Measurements from ENCODE around the gene BMPR1B. TPM values are rescaled to one million over a fixed set of nuclear protein-coding genes. Genes with fewer than 3 reads are reported as not detected.

The BMPR1B gene
- total RNA-seq, 4 donors from 2014 or later, result 0.46 to 1.3 (median 0.88) TPM

DNA sequence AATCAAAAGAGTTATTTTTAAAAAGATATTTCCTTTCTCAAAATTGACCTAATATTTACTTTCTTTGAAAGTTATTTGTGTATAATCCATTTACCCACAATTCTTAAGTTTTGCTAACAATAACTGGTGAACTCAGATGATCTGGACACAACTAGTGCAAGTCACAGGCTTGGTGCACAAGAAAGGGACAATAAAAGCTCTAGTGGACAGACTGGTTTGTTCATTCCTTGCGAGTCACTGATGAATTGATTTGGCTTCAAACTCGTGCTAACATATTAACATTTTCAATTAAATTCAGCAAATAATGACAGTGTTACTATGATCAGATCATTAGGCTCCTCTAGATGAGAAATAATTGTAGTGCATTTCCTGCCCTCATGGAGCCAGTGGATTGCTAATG, 169.2 kb downstream of the BMPR1B start:
- intact Hi-C loops (cut with DNase I; ENCODE audit: low total_unique reads), result no loop called here
- no peak for TF ChIP-seq POLR2A (IDR thresholded peaks at IDR 0.05)
- TF ChIP-seq, protein P1, sequence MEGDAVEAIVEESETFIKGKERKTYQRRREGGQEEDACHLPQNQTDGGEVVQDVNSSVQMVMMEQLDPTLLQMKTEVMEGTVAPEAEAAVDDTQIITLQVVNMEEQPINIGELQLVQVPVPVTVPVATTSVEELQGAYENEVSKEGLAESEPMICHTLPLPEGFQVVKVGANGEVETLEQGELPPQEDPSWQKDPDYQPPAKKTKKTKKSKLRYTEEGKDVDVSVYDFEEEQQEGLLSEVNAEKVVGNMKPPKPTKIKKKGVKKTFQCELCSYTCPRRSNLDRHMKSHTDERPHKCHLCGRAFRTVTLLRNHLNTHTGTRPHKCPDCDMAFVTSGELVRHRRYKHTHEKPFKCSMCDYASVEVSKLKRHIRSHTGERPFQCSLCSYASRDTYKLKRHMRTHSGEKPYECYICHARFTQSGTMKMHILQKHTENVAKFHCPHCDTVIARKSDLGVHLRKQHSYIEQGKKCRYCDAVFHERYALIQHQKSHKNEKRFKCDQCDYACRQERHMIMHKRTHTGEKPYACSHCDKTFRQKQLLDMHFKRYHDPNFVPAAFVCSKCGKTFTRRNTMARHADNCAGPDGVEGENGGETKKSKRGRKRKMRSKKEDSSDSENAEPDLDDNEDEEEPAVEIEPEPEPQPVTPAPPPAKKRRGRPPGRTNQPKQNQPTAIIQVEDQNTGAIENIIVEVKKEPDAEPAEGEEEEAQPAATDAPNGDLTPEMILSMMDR (IDR thresholded peaks at IDR 0.05), result no peak
- H3K4me3 ChIP-seq (ENCODE audit: low read depth, poor library complexity, severe bottlenecking), result no peak overlapping the region
- 58 to 62% methylated on average over 2 of the region's 2 CpGs for WGBS, 2 donors
- no peak for DNase-seq (ENCODE audit: low spot score in 2 of 2)

DNA sequence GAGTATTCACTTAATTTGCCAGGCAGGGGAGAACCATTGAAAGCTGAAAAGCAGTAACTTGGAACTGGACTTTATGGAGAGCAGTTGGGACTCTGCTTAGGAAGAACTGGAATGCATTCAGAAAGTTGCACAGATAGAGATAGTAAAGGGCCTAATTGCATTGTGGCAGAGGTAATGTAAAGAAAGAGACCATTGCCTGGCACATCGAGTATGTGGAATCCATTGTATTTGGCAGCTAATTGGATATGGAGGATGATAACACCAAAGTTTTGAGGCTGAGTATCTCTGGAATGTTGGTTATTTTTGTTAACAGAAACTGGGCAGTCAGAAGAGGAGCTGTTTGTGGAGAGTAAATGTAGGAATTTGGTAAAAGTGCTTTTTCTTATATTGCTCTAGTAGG, 169.9 kb downstream of the BMPR1B start:
- intact Hi-C loops (cut with DNase I; ENCODE audit: low total_unique reads), result no loop called here

DNA sequence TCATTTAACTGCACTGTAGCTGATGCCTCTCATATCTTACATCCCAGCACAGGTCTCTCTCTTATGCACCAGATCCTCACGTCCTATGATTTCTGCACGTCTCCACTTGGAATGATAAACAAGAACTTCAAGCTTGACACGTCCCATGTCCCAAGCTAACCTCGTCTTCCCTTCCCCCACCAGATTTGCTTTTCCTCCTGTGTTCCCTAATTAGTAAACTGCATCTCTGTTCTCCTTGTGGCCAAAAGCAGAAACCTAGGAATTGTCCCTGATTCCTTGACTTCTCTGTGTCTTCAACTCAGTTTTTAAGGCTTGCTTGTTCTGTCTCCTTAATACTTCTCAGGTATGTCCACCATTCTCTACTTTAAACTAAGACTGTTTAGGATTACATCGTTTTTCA, 171.9 kb downstream of the BMPR1B start:
- WGBS, 2 donors, result 87 to 89% methylated on average over 5 of the region's 5 CpGs
- TF ChIP-seq POLR2A (IDR thresholded peaks at IDR 0.05), result no peak
- TF ChIP-seq, protein P1 (IDR thresholded peaks at IDR 0.05), result no peak
- H3K4me3 ChIP-seq (ENCODE audit: low read depth, poor library complexity, severe bottlenecking), result no peak overlapping the region
- DNase-seq (ENCODE audit: low spot score in 2 of 2), result no peak
- intact Hi-C loops (cut with DNase I; ENCODE audit: low total_unique reads), result no loop called here

More for the DNA sequence above, 169.9 kb downstream of the BMPR1B start:
- WGBS, 2 donors, result 65 to 83% methylated on average over 1 of the region's 1 CpG
- TF ChIP-seq POLR2A (IDR thresholded peaks at IDR 0.05), result no peak
- TF ChIP-seq, protein P1 (IDR thresholded peaks at IDR 0.05), result no peak
- no peak overlapping the region for H3K4me3 ChIP-seq (ENCODE audit: low read depth, poor library complexity, severe bottlenecking)
- no peak for DNase-seq (ENCODE audit: low spot score in 2 of 2)

DNA sequence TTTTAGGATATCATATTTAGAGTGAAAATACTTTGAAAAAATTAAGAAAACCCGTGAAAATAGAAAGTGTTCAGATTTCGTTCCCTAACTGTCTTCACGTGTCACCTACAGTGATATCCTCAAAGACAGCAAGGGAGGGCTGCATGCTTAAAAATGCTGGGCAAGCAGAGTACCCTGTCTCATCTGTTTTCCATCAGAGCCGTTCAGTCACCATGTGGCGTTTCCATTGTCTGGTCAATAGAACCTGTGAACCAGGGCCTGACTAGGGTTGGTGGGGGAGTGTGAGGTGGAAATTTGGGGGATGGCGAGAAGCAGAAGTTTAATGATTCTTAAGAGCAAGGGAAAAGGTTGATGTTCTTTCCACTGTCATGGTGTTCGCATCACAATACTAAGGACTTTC, 173.9 kb downstream of the BMPR1B start:
- no peak for DNase-seq (ENCODE audit: low spot score in 2 of 2)
- TF ChIP-seq POLR2A (IDR thresholded peaks at IDR 0.05), result no peak
- TF ChIP-seq, protein P1 (IDR thresholded peaks at IDR 0.05), result no peak
- no peak overlapping the region for H3K4me3 ChIP-seq (ENCODE audit: low read depth, poor library complexity, severe bottlenecking)
- WGBS, 2 donors, result 85 to 88% methylated on average over 7 of the region's 7 CpGs
- intact Hi-C loops (cut with DNase I; ENCODE audit: low total_unique reads), result no loop called here

DNA sequence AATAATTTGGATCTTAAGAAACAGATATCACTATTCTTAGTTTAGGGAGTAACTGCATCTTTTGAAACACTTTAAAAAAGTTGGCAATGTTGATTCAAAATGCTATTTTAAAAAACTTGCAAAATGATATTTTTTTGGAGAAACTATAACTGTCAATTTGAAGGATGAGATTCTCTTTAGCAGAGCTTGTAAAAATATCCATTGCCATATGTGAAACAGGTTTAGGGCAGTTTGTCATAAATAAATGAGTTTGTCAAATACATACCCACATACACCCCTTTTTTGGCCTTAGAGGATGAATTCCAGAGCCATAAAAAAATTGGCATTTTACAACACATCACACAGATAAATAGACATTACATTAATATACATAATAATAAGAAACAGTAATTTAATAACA, 174.6 kb downstream of the BMPR1B start:
- intact Hi-C loops (cut with DNase I; ENCODE audit: low total_unique reads), result no loop called here
- TF ChIP-seq, protein P1 (IDR thresholded peaks at IDR 0.05), result no peak
- TF ChIP-seq POLR2A (IDR thresholded peaks at IDR 0.05), result no peak
- DNase-seq (ENCODE audit: low spot score in 2 of 2), result no peak
- H3K4me3 ChIP-seq (ENCODE audit: low read depth, poor library complexity, severe bottlenecking), result no peak overlapping the region

DNA sequence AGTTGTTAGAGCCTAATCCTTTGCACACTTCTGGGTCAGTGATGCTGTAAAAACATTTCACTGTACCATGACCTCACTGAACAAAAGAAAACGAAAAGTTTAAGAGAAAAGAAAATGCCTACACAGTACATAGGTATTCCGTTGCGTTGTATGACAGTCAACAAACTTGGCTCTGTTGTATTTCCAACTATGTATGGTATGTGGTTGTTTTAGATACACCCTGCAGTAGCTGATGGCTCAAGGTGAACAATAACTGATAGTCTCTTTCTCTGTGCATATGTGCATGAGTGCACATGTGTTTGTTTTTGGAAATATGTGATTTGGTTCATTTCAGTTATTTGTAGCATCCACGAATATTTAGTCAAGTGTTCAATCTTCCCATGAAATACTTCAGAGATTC, 176.0 kb downstream of the BMPR1B start:
- 50 to 69% methylated on average over 4 of the region's 4 CpGs for WGBS, 2 donors
- DNase-seq (ENCODE audit: low spot score in 2 of 2), result no peak
- TF ChIP-seq, protein P1 (IDR thresholded peaks at IDR 0.05), result no peak
- no peak for TF ChIP-seq POLR2A (IDR thresholded peaks at IDR 0.05)
- no peak overlapping the region for H3K4me3 ChIP-seq (ENCODE audit: low read depth, poor library complexity, severe bottlenecking)
- intact Hi-C loops (cut with DNase I; ENCODE audit: low total_unique reads), result no loop called here

All from lower leg skin (tissue), 4 donors.